C4-2B (cell line): ENCODE measurements around the gene TBCC.

ENCODE experiments used
- ZFX ChIP-seq: fragments of 450-650 bp; IDR thresholded peaks from 2 replicates; pipeline ENCODE4 v1.6.1; 2017
- TF ChIP-seq, protein P1 (sequence below): fragments of 450-650 bp; conservative IDR thresholded peaks from 2 replicates; pipeline ENCODE4 v1.5.1; 2017; ENCODE audit warnings: mild to moderate bottlenecking

DNA sequence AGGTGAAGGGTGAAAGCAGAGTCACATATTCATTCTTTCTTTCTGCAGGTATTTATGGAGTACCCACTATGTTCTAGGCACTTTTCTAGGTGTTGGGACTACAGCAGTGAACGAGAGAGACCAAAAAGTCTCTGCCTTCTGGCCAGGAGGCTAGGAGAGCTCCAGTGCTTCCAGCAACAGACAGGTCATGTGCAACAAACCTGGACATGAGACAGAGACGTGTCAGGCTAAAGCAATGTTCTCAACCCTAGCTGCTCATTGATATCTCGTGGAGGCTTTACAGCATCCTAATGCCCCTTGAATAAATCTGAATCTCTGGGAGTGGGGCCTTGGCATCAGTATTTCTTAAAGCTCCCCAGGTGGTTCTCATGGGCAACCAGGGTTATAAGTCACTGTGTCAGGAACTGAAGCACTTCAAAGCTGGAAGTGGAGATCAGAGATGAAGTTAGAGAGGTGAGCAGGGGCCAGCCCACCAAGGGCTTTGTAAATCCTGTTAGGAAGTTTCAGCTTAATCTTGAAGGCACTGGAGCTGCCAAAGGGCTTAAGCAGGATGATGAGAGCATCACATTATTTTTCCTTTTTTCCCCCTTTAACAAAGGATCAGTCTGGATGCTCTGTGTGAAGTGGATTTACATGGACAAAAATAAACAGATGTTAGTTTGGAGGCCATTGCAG lies 13.0 kb upstream of the TBCC start:
- TF ChIP-seq, protein P1, sequence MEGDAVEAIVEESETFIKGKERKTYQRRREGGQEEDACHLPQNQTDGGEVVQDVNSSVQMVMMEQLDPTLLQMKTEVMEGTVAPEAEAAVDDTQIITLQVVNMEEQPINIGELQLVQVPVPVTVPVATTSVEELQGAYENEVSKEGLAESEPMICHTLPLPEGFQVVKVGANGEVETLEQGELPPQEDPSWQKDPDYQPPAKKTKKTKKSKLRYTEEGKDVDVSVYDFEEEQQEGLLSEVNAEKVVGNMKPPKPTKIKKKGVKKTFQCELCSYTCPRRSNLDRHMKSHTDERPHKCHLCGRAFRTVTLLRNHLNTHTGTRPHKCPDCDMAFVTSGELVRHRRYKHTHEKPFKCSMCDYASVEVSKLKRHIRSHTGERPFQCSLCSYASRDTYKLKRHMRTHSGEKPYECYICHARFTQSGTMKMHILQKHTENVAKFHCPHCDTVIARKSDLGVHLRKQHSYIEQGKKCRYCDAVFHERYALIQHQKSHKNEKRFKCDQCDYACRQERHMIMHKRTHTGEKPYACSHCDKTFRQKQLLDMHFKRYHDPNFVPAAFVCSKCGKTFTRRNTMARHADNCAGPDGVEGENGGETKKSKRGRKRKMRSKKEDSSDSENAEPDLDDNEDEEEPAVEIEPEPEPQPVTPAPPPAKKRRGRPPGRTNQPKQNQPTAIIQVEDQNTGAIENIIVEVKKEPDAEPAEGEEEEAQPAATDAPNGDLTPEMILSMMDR = no peak
- no peak for TF ChIP-seq ZFX
